GM19324 (cell line): ENCODE measurements around the gene ANKRD50.

ENCODE experiments used
- ATAC-seq: cut with Tn5 transposase; IDR thresholded peaks from one replicate; pipeline ENCODE4 v1.9.1; 2021; ENCODE audit warnings: mild to moderate bottlenecking, moderate library complexity; ENCODE audit not compliant: unreplicated experiment, low FRiP score

Gene ANKRD50

DNA sequence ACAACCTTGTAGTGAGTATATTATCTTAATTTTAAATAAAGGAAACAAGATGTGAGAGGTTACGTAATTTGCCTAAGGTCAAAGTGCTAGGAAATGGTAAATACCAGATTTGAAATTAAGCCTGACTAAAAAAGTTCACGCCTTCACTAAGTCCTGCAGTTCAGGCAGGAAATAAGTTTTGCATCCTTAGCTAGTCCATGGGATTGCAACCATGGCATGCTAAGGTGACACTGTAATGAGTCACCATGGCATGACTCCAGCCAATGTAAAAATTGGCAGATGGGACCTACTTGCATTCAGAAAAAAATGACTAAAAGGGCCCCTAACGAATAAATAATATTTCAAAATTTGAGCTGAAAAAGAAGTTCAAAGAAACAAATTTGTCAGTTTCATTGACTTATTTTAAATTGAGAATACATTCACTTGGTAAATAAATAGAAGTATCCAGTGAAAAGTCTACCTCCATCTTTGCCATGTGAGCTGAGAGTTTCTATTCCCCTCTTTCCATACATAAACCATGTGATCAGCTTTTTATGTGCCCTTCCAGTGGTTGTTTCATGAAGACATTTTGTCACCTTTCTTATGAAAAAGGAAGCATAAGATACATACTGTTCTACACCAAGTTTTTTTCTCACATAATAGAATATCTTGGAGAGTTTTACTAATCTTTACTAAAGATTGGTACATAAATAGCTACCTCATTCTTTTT lies 72.4 kb downstream of the ANKRD50 start:
- ATAC-seq: no peak

DNA sequence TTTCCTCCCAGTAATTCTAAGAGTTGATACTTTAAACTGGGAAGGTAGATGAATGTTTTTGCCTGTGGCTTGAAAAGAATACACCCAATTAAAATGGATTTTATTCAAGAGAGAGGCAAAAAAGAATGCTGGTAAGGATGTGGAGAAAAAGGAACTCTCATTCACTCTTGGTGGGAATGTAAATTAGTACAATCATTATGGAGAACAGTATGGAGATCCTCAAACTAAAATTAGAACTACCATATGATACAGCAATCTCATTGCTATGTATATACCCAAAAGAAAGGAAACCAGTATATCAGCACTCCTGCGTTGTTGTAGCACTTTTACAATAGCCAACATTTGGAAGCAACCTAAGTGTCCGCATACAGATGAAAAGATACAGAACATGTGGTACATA lies 75.2 kb downstream of the ANKRD50 start:
- ATAC-seq: no peak

- ATAC-seq: no peak
These were observed 75.7 kb downstream of the ANKRD50 start for GRCh38 chr4:124636788-124637187.

- no peak for ATAC-seq
These were observed 77.2 kb downstream of the ANKRD50 start for GRCh38 chr4:124635331-124635730.

- ATAC-seq: no peak
These were observed 79.1 kb downstream of the ANKRD50 start for GRCh38 chr4:124633285-124633941.

GRCh38 chr4:124632439-124632838 lies 80.1 kb downstream of the ANKRD50 start:
- ATAC-seq: no peak

- peak; percentile 82 for ATAC-seq
These were observed 80.8 kb downstream of the ANKRD50 start for GRCh38 chr4:124631760-124632159.

- no peak for ATAC-seq
These were observed 82.9 kb downstream of the ANKRD50 start for GRCh38 chr4:124629681-124630080.
